Thyroid gland (tissue), 4 donors: ENCODE results near the gene SLC48A1.

Experiments
- CTCF ChIP-seq, 6 experiments: fragments of 200-600 bp in 3 of 6; fragments of 450-650 bp in 3 of 6; sonication (generic) in 3 of 6; IDR thresholded peaks; one replicate each; pipeline ENCODE4 v1.5.1; 2016 to 2019; ENCODE audit warnings: antibody characterized with exemption in 6 of 6, mild to moderate bottlenecking in 2 of 6, inconsistent platforms in 1 of 6, moderate library complexity in 1 of 6
- POLR2A ChIP-seq, 2 donors: fragments of 450-650 bp; IDR thresholded peaks; one replicate each; pipeline ENCODE4 v1.6.1; 2017; ENCODE audit warnings: antibody characterized with exemption in 2 of 2, mild to moderate bottlenecking in 2 of 2, moderate library complexity in 1 of 2

GRCh38 chr12:47735649-47736048, 37.4 kb upstream of the SLC48A1 start:
- no peak for TF ChIP-seq CTCF (IDR thresholded peaks at IDR 0.05)
- no peak for TF ChIP-seq POLR2A (IDR thresholded peaks at IDR 0.05)
